Esophagus muscularis mucosa (tissue), 3 donors: ENCODE measurements around the gene ASB10.

Source experiments
- POLR2AphosphoS5 ChIP-seq, 2 donors: sonication (generic); formaldehyde crosslinking; IDR thresholded peaks; one replicate each; pipeline ENCODE4 v1.6.1; 2017; ENCODE audit warnings: antibody characterized with exemption in 2 of 2
- TF ChIP-seq, protein P1 (sequence below), 3 experiments: fragments of 200-600 bp in 2 of 3; fragments of 450-650 bp in 1 of 3; sonication (generic) in 2 of 3; IDR thresholded peaks; one replicate each; pipeline ENCODE4 v1.5.1; 2017 to 2019; ENCODE audit warnings: antibody characterized with exemption in 3 of 3, mild to moderate bottlenecking in 2 of 3, moderate library complexity in 1 of 3

- TF ChIP-seq, protein P1, sequence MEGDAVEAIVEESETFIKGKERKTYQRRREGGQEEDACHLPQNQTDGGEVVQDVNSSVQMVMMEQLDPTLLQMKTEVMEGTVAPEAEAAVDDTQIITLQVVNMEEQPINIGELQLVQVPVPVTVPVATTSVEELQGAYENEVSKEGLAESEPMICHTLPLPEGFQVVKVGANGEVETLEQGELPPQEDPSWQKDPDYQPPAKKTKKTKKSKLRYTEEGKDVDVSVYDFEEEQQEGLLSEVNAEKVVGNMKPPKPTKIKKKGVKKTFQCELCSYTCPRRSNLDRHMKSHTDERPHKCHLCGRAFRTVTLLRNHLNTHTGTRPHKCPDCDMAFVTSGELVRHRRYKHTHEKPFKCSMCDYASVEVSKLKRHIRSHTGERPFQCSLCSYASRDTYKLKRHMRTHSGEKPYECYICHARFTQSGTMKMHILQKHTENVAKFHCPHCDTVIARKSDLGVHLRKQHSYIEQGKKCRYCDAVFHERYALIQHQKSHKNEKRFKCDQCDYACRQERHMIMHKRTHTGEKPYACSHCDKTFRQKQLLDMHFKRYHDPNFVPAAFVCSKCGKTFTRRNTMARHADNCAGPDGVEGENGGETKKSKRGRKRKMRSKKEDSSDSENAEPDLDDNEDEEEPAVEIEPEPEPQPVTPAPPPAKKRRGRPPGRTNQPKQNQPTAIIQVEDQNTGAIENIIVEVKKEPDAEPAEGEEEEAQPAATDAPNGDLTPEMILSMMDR (IDR thresholded peaks at IDR 0.05), result no peak
- TF ChIP-seq POLR2AphosphoS5 (IDR thresholded peaks at IDR 0.05), result no peak
Observed at GRCh38 chr7:151188252-151188542, 1.1 kb upstream of the ASB10 start.
